ENCODE measurements around the gene MEX3A. TPM values are rescaled to one million over a fixed set of nuclear protein-coding genes. Genes with fewer than 3 reads are reported as not detected.
A peak's percentile ranks its signal among the peaks of the same experiment; 100 is the strongest.

MEX3A gene
- total RNA-seq, 1 experiment from 2014 or later: 68.0 TPM

GRCh38 chr1:156115514-156116374, 33.5 kb upstream of the MEX3A start:
- no peaks in the 10 kb centered on the region for H3K79me2 ChIP-seq (ENCODE audit: insufficient read depth, low read length)
- no CpG with 5 or more reads among the region's 19 CpGs for WGBS (ENCODE audit: extremely low coverage, insufficient read length, low lambda C conversion rate)
- H2BK12ac ChIP-seq (ENCODE audit: insufficient read length, low read depth, low read length): no peak overlapping the region
- DNase-seq: peak; percentile 68
- no peak overlapping the region for H4K8ac ChIP-seq (replicated peaks; ENCODE audit: insufficient read length, low read depth, low read length)
- peaks cover 13% of the 10 kb centered on the region for H3K23me2 ChIP-seq (ENCODE audit: insufficient read length, low read depth, low read length, poor library complexity, severe bottlenecking)
- Mint-ChIP-seq H3K36me3 (ENCODE audit: insufficient read depth in 1 of 3, low read depth in 3 of 3) (peaks cover 0 to 9% (median 2%) of the 10 kb centered on the region in 3 experiments; a peak in 3 of 7 replicates), H3K27ac (peak overlapping the region in 1 of 3 experiments; percentile 92; a peak in 1 of 7 replicates), H3K9me3 (no peaks in the 10 kb centered on the region; a peak in 1 of 5 replicates), H3K27me3 (ENCODE audit: low read depth) (peaks cover 9% of the 10 kb centered on the region), H3K4me3 (peak overlapping the region; percentile 80 to 93), H3K4me1 (peaks cover 41 to 56% of the 10 kb centered on the region in 2 experiments)
- no peak overlapping the region for H3K18ac ChIP-seq (ENCODE audit: insufficient read length, low read depth, low read length)
- H3K79me1 ChIP-seq (ENCODE audit: insufficient read depth, low read depth, low read length, poor library complexity, severe bottlenecking): no peaks in the 10 kb centered on the region
- H3K4me1 ChIP-seq (ENCODE audit: insufficient read depth, low read length): no peaks in the 10 kb centered on the region
- no peak overlapping the region for H2BK120ac ChIP-seq (ENCODE audit: low read depth, low read length, poor library complexity, severe bottlenecking)
- H3K27me3 ChIP-seq (ENCODE audit: insufficient read depth, low read length): no peaks in the 10 kb centered on the region
- H2BK20ac ChIP-seq (ENCODE audit: low read depth, low read length, poor library complexity, severe bottlenecking): no peak overlapping the region
- no peak overlapping the region for H3K9ac ChIP-seq (ENCODE audit: extremely low read depth, insufficient read length, low read length)
- no peak overlapping the region for H2BK5ac ChIP-seq (ENCODE audit: insufficient read length, low read length)
- H3K4me2 ChIP-seq (ENCODE audit: insufficient read depth, insufficient read length, low read length): peak overlapping the region; percentile 95
- H3T11ph ChIP-seq (ENCODE audit: low read length): no peak overlapping the region
- no peak overlapping the region for H3K4ac ChIP-seq (ENCODE audit: low read depth, low read length)
- H3K56ac ChIP-seq (ENCODE audit: insufficient read length, low read depth, low read length): no peak overlapping the region
- H3K14ac ChIP-seq (ENCODE audit: insufficient read depth, low read length): no peak overlapping the region
- no peak overlapping the region for H4K5ac ChIP-seq (ENCODE audit: insufficient read length, low read depth, low read length)
- H4K91ac ChIP-seq (ENCODE audit: insufficient read length, low read depth, low read length): no peak overlapping the region
- H3K23ac ChIP-seq (ENCODE audit: insufficient read length, low read depth, low read length): no peak overlapping the region
- H4K20me1 ChIP-seq (ENCODE audit: control insufficient read depth, insufficient read depth, insufficient read length): no peaks in the 10 kb centered on the region
- no peak for TF ChIP-seq CTCF (conservative IDR thresholded peaks at IDR 0.05)
- no peak overlapping the region for H2AFZ ChIP-seq (ENCODE audit: low read length)
- no peak overlapping the region for H2BK15ac ChIP-seq (ENCODE audit: low read depth, low read length)
- no peaks in the 10 kb centered on the region for H3K9me3 ChIP-seq (ENCODE audit: control insufficient read depth, low read depth, low read length)
- no peak overlapping the region for H2AK5ac ChIP-seq (ENCODE audit: insufficient read length, low read length)
- no peak overlapping the region for H3K27ac ChIP-seq (ENCODE audit: insufficient read length, low read depth, low read length)

All from H9 (cell line).